Neural cell (in vitro differentiated cells): ENCODE measurements around the gene KIAA1191. TPM values are rescaled to one million over a fixed set of nuclear protein-coding genes. Genes with fewer than 3 reads are reported as not detected.

Experiments
- H2AFZ ChIP-seq: fragments of 200-600, 300-800 bp; sonication (generic), shearing (Covaris generic); 2 replicates; pipeline ENCODE4 v1.6.0; 2014; ENCODE audit warnings: low read depth, mild to moderate bottlenecking, antibody characterized with exemption, low read length, moderate library complexity
- H3F3A ChIP-seq: fragments of 200-600 bp; shearing (Covaris generic); 2 replicates; pipeline ENCODE4 v1.6.1; 2016; ENCODE audit warnings: mild to moderate bottlenecking, moderate library complexity, mixed read lengths, antibody characterized with exemption, low read length; ENCODE audit not compliant: insufficient read depth, poor library complexity, severe bottlenecking
- H3K27ac ChIP-seq: fragments of 200-600, 300-800 bp; sonication (generic), shearing (Covaris generic); 2 replicates; pipeline ENCODE4 v1.5.1; 2014; ENCODE audit warnings: mild to moderate bottlenecking, low read length, moderate library complexity
- H3K27me3 ChIP-seq: fragments of 300-800, 200-600 bp; sonication (generic), shearing (Covaris generic); 2 replicates; pipeline ENCODE4 v1.6.0; 2014; ENCODE audit warnings: mild to moderate bottlenecking, low read depth, low read length, moderate library complexity; ENCODE audit not compliant: insufficient read depth
- H3K36me3 ChIP-seq: fragments of 300-800, 200-600 bp; sonication (generic), shearing (Covaris generic); 2 replicates; pipeline ENCODE4 v1.5.1; 2014; ENCODE audit warnings: mild to moderate bottlenecking, antibody characterized with exemption, low read length, moderate library complexity; ENCODE audit not compliant: insufficient read depth
- H3K4me2 ChIP-seq: fragments of 300-800, 200-600 bp; sonication (generic), shearing (Covaris generic); 2 replicates; pipeline ENCODE4 v1.6.0; 2014; ENCODE audit warnings: mild to moderate bottlenecking, low read length
- H3K4me3 ChIP-seq: fragments of 300-800, 200-600 bp; sonication (generic), shearing (Covaris generic); 2 replicates; pipeline ENCODE4 v1.5.1; 2014; ENCODE audit warnings: mild to moderate bottlenecking, low read length, moderate library complexity
- H3K79me2 ChIP-seq: fragments of 200-600 bp; shearing (Covaris generic); replicated peaks from 2 replicates; pipeline ENCODE4 v1.6.0; 2014; ENCODE audit warnings: mild to moderate bottlenecking, low read length, moderate library complexity; ENCODE audit not compliant: insufficient read depth
- H3K9ac ChIP-seq: fragments of 300-800, 200-600 bp; sonication (generic), shearing (Covaris generic); 2 replicates; pipeline ENCODE4 v1.6.1; 2016; ENCODE audit warnings: mild to moderate bottlenecking, low read length, mixed read lengths
- H3K9me2 ChIP-seq: fragments of 200-600 bp; shearing (Covaris generic); 2 replicates; pipeline ENCODE4 v1.6.1; 2016; ENCODE audit warnings: mild to moderate bottlenecking, low read length, mixed read lengths; ENCODE audit not compliant: insufficient read depth
- H3K9me3 ChIP-seq: fragments of 200-600, 300-800 bp; sonication (generic), shearing (Covaris generic); 2 replicates; pipeline ENCODE4 v1.6.1; 2016; ENCODE audit warnings: mild to moderate bottlenecking, mixed run types, low read length, moderate library complexity, mixed read lengths
- H4K20me1 ChIP-seq: fragments of 200-600 bp; shearing (Covaris generic); 2 replicates; pipeline ENCODE4 v1.6.1; 2016; ENCODE audit warnings: mild to moderate bottlenecking, mixed run types; ENCODE audit not compliant: insufficient read depth
- EP300 ChIP-seq: fragments of 450-650 bp; conservative IDR thresholded peaks from 2 replicates; pipeline ENCODE4 v1.6.1; 2014; ENCODE audit warnings: antibody characterized with exemption, mild to moderate bottlenecking, moderate library complexity; ENCODE audit not compliant: poor library complexity, severe bottlenecking
- EZH2 ChIP-seq: fragments of 200-600, 300-800 bp; shearing (Covaris generic), sonication (generic); IDR thresholded peaks from 2 replicates; pipeline ENCODE4 v1.6.1; 2014; ENCODE audit warnings: antibody characterized with exemption, low read length, borderline replicate concordance, mild to moderate bottlenecking; ENCODE audit not compliant: insufficient read depth, poor library complexity, severe bottlenecking
- MXI1 ChIP-seq: fragments of 450-650 bp; conservative IDR thresholded peaks from 2 replicates; pipeline ENCODE4 v1.6.1; 2014; ENCODE audit warnings: antibody characterized with exemption, mild to moderate bottlenecking; ENCODE audit not compliant: poor library complexity, severe bottlenecking
- POLR2AphosphoS5 ChIP-seq: IDR thresholded peaks from 2 replicates; pipeline ENCODE4 v1.6.1; 2012
- RAD21 ChIP-seq: fragments of 450-650 bp; conservative IDR thresholded peaks from 2 replicates; pipeline ENCODE4 v1.6.1; 2014; ENCODE audit warnings: antibody characterized with exemption, mild to moderate bottlenecking, moderate library complexity
- SMC3 ChIP-seq: fragments of 450-650 bp; conservative IDR thresholded peaks from 2 replicates; pipeline ENCODE4 v1.6.1; 2014; ENCODE audit warnings: antibody characterized with exemption, mild to moderate bottlenecking, moderate library complexity; ENCODE audit not compliant: poor library complexity
- TAF1 ChIP-seq: IDR thresholded peaks from 2 replicates; pipeline ENCODE4 v1.6.1; 2012; ENCODE audit warnings: low read depth
- polyA plus RNA-seq: library from polyadenylated mRNA; depleted of rRNA; stranded (reverse); fragments of >200 nt; gene quantifications from 2 replicates; pipeline ENCODE4 v1.2.3, GENCODE V29; 2014
- TF ChIP-seq, protein P1 (sequence below): IDR thresholded peaks from 2 replicates; pipeline ENCODE4 v1.6.1; 2012; ENCODE audit warnings: borderline replicate concordance
- TF ChIP-seq, protein P2 (sequence below): fragments of 450-650 bp; IDR thresholded peaks from 2 replicates; pipeline ENCODE4 v1.5.1; 2014; ENCODE audit warnings: antibody characterized with exemption, mild to moderate bottlenecking, moderate library complexity; ENCODE audit not compliant: poor library complexity, severe bottlenecking

KIAA1191 gene
- polyA plus RNA-seq, 1 donor from 2014 or later: 137 TPM

DNA sequence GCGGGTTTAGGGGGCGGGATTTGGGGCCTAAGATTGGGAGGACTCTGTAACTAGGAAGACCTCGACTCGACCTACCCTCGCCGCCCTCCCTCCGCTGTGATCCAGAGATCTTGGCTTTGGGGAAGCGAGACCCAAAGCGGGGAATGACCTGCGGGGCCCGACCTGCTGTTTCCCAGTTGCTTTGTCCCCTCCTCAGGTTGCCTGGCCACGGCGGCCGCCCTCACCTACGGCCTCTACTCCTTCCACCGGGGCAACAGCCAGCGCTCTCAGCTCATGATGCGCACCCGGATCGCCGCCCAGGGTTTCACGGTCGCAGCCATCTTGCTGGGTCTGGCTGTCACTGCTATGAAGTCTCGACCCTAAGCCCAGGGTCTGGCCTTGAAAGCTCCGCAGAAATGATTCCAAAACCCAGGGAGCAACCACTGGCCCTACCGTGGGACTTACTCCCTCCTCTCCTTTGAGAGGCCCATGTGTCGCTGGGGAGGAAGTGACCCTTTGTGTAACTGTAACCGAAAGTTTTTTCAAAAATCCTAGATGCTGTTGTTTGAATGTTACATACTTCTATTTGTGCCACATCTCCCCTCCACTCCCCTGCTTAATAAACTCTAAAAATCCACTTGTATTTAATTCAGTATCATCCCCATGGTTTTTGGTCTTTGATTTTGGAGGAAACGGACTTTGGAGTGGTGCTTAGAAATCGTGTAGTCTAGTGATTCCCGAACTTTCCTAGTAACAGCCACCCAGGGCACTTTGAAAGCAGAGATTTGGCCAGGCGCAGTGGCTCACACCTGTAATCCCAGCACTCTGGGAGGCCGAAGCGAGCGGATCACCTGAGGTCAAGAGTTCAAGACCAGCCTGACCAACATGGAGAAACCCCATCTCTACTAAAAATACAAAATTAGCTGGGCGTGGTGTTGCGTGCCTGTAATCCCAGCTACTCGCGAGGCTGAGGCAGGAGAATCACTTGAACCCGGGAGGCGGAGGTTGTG, 27.9 kb upstream of the KIAA1191 start:
- Histone ChIP-seq H3K4me3 (peak overlapping the region; percentile 81), H3K9me2 (no peaks in the 10 kb centered on the region), H3K9me3 (no peaks in the 10 kb centered on the region), H3K4me2 (peak overlapping the region; percentile 98), H3F3A (no peaks in the 10 kb centered on the region), H3K79me2 (peaks cover 10% of the 10 kb centered on the region), H3K36me3 (no peaks in the 10 kb centered on the region), H3K27me3 (no peaks in the 10 kb centered on the region), H2AFZ (no peak overlapping the region), H3K27ac (peak overlapping the region; percentile 90), H4K20me1 (no peaks in the 10 kb centered on the region), H3K9ac (peak overlapping the region; percentile 85)
- TF ChIP-seq RAD21: peak; percentile 23
- TF ChIP-seq POLR2AphosphoS5: peak; percentile 88
- TF ChIP-seq TAF1: peak; percentile 55
- no peak for TF ChIP-seq EP300
- TF ChIP-seq, protein P1, sequence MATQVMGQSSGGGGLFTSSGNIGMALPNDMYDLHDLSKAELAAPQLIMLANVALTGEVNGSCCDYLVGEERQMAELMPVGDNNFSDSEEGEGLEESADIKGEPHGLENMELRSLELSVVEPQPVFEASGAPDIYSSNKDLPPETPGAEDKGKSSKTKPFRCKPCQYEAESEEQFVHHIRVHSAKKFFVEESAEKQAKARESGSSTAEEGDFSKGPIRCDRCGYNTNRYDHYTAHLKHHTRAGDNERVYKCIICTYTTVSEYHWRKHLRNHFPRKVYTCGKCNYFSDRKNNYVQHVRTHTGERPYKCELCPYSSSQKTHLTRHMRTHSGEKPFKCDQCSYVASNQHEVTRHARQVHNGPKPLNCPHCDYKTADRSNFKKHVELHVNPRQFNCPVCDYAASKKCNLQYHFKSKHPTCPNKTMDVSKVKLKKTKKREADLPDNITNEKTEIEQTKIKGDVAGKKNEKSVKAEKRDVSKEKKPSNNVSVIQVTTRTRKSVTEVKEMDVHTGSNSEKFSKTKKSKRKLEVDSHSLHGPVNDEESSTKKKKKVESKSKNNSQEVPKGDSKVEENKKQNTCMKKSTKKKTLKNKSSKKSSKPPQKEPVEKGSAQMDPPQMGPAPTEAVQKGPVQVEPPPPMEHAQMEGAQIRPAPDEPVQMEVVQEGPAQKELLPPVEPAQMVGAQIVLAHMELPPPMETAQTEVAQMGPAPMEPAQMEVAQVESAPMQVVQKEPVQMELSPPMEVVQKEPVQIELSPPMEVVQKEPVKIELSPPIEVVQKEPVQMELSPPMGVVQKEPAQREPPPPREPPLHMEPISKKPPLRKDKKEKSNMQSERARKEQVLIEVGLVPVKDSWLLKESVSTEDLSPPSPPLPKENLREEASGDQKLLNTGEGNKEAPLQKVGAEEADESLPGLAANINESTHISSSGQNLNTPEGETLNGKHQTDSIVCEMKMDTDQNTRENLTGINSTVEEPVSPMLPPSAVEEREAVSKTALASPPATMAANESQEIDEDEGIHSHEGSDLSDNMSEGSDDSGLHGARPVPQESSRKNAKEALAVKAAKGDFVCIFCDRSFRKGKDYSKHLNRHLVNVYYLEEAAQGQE: peak; percentile 68
- TF ChIP-seq EZH2: no peak
- peak; percentile 33 for TF ChIP-seq SMC3

DNA sequence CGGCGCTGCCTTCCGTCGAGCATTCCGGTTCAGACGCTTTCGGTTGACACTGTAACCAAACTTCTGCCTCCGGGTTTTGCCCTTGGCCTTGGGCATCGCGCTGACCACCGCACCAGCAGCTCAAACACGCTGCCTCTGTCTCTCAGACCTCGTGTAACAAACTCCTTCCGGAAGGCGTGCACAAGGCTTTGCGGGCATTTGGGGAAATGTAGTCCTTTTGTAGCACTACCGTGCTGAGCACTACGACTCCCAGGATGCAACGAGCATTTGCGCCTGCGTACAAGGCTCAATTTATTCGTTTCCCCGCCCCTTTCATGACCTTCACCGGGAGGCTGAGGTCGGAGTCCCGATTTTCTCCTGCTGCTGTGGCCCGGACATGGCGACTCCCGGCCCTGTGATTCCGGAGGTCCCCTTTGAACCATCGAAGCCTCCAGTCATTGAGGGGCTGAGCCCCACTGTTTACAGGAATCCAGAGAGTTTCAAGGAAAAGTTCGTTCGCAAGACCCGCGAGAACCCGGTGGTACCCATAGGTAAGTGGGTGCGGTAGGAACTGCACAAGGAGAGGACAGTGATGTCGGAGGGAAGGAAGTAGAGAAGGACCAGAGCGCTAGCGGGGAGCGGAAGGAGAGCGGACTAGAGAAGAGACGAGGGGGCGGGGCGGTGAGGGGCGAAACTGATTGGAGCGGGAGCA, 27.0 kb upstream of the KIAA1191 start, which contains the start of the genes HIGD2A and NOP16:
HIGD2A (plus strand) TSS at position 308 of the 691 bp plus-strand sequence; CDS start at position 377, 69 bp downstream.
NOP16 (minus strand) TSS at position 155 of the 691 bp plus-strand sequence; CDS start at position 96, 59 bp downstream.
- Histone ChIP-seq H2AFZ (peak within 1 kb of the TSS; percentile 43), H3F3A (no peaks in the 10 kb centered on the region), H3K27me3 (no peaks in the 10 kb centered on the region), H3K4me2 (peak within 1 kb of the TSS; percentile 98), H3K79me2 (peaks cover 10% of the 10 kb centered on the region), H3K36me3 (no peaks in the 10 kb centered on the region), H3K9ac (peak within 1 kb of the TSS; percentile 85), H3K9me2 (no peaks in the 10 kb centered on the region), H4K20me1 (no peaks in the 10 kb centered on the region), H3K9me3 (no peaks in the 10 kb centered on the region), H3K4me3 (peak within 1 kb of the TSS; percentile 81), H3K27ac (peak within 1 kb of the TSS; percentile 90)
- TF ChIP-seq SMC3: peak; percentile 43
- TF ChIP-seq EZH2: no peak
- TF ChIP-seq EP300: peak; percentile 69
- TF ChIP-seq, protein P2, sequence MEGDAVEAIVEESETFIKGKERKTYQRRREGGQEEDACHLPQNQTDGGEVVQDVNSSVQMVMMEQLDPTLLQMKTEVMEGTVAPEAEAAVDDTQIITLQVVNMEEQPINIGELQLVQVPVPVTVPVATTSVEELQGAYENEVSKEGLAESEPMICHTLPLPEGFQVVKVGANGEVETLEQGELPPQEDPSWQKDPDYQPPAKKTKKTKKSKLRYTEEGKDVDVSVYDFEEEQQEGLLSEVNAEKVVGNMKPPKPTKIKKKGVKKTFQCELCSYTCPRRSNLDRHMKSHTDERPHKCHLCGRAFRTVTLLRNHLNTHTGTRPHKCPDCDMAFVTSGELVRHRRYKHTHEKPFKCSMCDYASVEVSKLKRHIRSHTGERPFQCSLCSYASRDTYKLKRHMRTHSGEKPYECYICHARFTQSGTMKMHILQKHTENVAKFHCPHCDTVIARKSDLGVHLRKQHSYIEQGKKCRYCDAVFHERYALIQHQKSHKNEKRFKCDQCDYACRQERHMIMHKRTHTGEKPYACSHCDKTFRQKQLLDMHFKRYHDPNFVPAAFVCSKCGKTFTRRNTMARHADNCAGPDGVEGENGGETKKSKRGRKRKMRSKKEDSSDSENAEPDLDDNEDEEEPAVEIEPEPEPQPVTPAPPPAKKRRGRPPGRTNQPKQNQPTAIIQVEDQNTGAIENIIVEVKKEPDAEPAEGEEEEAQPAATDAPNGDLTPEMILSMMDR: peak; percentile 23
- TF ChIP-seq POLR2AphosphoS5: peak; percentile 21
- peak; percentile 100 for TF ChIP-seq MXI1
- TF ChIP-seq, protein P1: no peak
- TF ChIP-seq RAD21: no peak
- no peak for TF ChIP-seq TAF1
